Measurements from ENCODE around the gene FAM236B. TPM values are rescaled to one million over a fixed set of nuclear protein-coding genes. Genes with fewer than 3 reads are reported as not detected.
"Not testable (repeated sequence)": the region's sequence is repeated elsewhere in the genome, so short reads cannot be mapped to it uniquely, and the experiment has no call there.

Gene FAM236B
- not detected in 2 replicates for total RNA-seq
- polyA plus RNA-seq (2012): not detected

DNA sequence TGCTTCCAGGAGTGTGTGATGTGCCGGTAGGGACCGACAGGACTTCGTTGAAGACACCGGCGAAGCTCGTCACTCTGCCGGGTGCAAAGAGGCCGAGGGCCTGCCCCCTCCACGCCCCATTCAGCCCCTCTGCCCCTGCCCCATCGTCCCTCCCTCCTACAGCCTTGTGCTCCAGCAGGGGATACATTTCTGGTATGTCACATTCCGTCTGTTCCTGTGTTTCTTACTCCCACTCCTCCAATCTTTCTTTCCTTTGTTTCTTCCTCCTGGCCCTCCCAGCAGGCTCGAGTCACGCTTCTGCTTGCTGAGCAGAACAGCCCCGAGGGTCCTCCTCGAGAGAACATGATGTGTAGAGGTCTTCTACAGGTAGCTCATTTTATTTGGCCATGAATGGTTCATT lies at the start of gene FAM236B:
Gene FAM236B (minus strand): TSS at position 101 of the 400 bp plus-strand sequence. CDS start 100 bp downstream, at position 1.
- DNase-seq (ENCODE audit: low read depth): not testable (repeated sequence)

DNA sequence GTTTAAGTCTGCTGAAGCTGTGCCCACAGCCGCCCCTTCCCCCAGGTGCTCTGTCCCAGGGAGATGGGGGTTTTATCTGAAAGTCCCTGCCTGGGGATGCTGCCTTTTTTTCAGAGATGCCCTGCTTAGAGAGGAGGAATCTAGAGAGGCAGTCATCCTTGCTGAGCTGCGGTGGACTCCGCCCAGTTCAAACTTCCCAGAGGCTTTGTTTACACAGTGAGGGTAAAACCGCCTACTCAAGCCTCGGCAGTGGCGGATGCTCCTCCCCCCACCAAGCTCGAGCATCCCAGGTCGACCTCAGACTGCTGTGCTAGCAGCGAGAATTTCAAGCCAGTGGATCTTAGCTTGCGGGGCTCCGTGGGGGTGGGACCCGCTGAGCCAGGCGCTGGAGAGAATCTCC lies 48.2 kb upstream of the FAM236B start:
- DNase-seq (ENCODE audit: low read depth): not testable (repeated sequence)

DNA sequence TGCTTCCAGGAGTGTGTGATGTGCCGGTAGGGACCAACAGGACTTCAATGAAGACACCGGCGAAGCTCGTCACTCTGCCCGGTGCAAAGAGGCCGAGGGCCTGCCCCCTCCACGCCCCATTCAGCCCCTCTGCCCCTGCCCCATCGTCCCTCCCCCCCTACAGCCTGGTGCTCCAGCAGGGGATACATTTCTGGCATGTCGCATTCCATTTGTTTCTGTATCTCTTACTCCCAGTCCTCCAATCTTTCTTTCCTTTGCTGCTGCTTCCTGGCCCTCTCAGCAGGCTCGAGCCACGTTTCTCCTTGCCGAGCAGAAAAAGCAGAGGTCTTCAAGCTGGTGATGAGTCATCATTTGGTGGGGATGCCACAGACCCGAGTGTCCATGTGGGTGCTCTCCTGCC lies 25.6 kb upstream of the FAM236B start, which contains the start of gene FAM236D:
Gene FAM236D (minus strand): TSS at position 101 of the 400 bp plus-strand sequence. CDS start 100 bp downstream, at position 1.
- DNase-seq (ENCODE audit: low read depth): not testable (repeated sequence)

DNA sequence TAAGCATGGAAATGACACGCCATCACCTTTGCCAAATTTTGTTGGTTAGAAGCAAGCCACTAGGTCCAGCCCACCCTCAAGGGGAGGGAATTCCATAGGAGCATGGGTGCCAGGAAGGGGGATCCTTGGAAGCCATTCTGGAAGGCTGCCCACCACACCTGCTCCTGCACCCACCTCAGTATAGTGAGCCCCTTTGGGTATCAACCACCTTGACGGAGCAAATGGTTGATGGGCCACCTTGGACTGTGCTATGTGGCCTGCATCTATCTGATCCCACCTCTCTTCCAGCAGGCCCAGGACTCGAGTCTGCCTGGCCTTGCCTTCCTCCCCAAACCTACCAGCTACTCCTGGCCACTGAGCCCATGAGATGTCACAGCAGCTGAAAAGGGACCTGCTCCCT lies 7.9 kb upstream of the FAM236B start:
- DNase-seq (ENCODE audit: low read depth): not testable (repeated sequence)

DNA sequence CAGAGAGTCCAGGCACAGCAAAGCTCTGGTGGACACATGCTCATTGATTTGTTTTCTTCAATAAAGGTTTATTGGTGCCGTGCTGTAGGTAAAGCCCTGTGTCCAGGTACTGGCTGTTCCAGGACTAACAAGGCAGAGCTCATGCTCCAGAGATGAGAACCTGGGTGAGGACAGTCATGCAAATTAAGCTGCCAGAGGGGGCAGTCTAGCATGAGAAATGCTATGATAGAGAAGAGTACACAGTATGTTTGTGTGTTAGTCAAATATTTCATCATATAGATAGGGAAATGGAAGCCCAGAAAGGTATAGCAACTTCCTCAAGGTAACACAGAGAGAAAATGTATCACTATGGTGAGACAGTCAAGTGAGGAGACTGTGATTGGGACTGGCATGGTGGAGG lies 5.7 kb upstream of the FAM236B start:
- DNase-seq (ENCODE audit: low read depth): not testable (repeated sequence)

DNA sequence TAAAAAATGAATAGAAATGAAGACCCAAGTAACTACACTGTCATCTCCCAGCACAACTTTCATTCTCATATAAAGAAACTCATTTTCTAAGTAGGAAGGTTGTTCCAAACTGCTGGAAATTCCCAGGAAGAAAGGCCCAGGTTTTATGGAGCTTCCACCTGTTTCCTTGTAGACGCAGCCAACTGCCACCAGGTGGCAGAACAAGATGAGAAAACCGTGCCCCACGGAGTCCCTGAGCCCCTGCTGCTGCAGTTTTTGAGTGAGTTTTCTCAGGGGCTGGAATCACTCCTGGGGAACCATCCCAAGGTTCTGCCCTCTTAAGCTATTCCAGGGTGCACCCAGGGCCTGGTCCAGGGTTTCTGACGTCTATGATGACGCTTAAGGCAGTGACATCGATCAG lies 1.5 kb upstream of the FAM236B start:
- not testable (repeated sequence) for DNase-seq (ENCODE audit: low read depth)

DNA sequence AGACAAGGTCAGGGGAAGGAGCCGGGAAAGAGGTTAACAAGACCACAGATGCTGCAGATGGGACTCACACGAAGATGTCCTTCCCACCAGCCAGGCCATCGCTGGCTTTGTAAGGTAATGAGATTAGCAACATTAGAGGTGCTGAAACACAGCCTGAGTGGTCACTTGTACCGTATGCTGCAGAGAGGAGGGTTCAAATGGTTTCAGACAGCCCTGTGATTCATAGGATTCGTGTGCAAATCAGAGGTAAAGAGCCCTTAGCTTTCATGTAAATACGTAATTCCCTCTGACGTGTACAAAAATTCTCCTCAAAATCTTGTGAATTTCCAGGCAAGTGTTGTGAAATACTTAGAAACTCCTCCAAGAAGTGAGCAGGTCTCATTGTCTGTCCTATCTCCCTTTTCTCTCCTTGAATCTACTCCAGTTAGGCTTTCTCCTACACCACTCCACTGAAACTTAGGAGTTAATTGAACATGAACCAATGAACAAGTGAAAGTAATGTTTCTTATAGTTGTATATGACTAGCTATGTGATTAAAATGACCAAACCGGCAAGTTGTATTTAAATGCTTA lies 991 bp upstream of the FAM236B start:
- not testable (repeated sequence) for DNase-seq (ENCODE audit: low read depth)

DNA sequence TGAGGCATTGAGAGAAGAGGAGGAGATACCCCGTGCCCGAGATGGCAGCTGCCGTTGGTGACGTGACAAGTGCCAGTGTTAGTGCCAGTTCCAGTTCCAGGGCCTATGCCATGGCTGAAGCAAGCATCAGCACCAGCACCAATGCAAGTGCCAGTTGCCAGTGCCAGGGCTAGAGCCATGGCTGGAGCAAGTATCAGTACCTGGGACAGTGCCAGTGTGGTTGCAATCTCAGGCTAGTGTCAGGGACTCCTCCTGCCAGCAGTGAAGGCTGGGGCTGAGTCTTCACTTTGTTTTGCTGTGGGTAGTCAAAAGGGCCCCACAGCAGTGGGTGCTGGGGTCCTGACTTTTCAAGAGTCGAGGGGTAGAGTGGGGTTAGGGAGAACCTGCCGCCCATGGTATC lies 4.3 kb downstream of the FAM236B start:
- not testable (repeated sequence) for DNase-seq (ENCODE audit: low read depth)

DNA sequence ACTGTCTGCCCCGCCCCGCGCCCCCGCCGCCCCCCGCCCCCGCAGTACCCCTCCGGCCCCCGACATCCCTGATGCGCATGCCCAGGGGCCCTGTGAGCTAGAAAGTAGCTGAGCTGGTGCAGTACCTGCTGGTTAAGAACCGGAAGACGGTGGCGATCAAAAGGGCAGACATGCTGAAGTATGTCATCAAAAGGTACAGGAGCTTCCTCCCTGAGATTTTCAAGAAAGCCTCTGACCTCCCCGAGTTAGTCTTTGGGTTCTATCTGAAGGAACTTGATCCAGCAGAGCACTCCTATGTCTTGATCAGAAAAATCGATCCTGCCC lies 5.0 kb downstream of the FAM236B start:
- DNase-seq (ENCODE audit: low read depth): not testable (repeated sequence)

DNA sequence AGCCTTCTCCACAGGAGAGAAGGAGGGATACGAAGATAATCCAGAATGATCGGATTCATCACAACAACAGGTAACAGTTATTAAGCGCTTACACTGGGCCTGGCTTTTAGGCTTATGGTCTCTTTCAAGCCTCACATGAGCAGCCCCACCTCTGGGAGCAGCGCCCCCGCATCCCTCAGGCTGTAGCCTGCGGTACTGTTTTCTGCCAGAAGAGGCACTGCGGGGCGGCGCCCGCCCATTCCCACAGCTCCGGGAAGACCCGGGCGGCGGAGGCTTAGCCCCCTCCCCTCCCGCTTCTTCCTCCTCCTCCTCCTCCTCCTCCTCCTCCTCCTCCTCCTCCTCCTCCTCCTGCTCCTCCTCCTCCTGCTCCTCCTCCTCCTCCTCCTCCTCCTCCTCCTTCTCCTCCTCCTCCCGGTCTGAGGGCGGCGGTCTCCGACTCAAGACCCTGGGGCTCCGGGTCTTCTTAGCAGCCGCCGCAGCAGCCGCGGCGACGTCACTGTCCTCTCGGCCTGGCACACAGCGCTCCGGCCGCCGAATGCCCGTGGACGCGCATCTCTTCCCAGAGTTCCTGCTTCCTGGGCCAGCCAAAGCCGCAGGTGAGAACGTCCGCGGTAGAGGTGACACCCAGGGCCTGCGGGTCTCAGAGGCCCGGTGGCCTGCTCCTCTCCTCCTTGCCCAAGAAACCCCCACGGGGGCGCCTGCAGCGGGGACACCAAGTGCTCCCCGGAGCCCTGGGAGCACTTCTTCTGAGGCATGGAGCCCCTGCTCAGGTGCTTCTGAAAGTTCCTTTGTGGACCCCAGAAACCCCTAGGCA lies 5.6 kb downstream of the FAM236B start, which contains the start of gene DMRTC1B:
Gene DMRTC1B (plus strand): TSS at position 238 of the 814 bp plus-strand sequence. CDS start 68,246 bp downstream, outside the sequence.
- DNase-seq (ENCODE audit: low read depth): not testable (repeated sequence)

DNA sequence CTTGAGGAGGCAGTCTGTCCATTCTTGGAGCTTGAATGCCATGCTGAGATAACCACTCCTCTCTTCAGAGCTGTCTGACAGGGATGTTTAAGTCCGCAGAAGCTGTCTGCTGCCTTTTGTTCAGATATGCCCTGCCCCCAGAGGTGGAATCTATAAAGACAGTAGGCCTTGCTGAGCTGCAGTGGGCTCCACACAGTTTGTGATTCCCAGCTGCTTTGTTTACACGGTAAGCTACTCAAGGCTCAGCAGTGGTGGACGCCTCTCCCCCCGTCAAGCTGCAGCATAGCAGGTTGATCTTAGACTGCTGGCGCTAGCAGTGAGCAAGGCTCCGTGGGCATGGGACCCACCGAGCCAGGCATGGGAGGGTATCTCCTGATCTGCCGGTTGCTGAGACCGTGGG lies 22.0 kb downstream of the FAM236B start:
- DNase-seq (ENCODE audit: low read depth): not testable (repeated sequence)

DNA sequence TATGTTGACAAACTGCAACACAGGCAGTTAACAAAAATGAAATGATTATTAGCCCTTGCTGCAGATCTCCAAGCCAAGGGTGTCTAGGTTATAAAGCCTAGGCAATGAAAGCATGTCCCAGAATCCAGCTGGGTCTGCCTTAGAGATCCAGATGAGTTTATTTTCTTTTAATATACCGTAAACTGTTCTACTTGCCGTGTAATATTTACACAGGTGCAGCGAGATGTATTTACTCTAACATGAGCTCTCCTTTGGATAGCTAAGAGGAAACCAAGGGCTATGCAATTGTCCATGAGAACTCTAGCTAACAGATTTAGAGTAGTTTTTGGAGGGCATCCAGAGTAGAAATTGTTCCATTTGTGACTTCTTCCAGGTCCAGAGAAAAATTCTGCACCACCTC lies 33.9 kb downstream of the FAM236B start:
- not testable (repeated sequence) for DNase-seq (ENCODE audit: low read depth)

DNA sequence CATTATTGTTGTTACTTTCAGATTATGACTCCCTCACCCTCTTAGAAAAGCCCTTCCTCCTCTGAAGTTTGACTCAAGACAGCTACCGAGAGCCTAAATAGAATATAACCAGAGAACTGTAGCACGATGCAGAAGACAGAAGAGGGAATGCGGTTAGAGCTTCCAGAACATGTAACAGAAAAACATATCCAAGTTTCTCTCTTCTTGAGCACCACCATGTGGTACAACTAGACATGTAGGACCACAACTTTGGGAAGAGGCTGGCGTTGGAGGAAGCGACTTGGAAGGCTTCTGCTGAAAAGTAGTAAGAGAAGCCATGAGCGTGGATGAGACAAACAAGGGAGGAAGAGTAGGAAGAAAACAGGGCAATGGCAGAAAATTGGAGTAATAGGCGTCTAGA lies 36.9 kb downstream of the FAM236B start:
- DNase-seq (ENCODE audit: low read depth): not testable (repeated sequence)

DNA sequence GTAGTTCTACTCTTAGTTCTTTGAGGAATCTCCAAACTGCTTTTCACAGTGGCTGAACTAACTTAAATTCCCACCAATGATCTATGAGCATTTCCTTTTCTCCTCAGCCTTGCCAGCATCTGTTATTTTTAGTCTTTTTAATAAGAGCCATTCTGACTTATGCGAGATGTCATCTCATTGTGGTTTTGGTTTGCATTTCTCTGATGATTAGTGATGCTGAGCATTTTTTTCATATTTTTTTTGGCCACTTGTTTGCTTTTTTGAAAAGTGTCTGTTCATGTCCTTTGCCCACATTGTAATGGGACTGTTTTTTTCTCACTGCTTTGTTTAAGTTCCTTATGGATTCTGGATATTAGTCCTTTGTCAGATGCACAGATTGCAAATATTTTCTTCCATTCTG lies 46.9 kb downstream of the FAM236B start:
- DNase-seq (ENCODE audit: low read depth): peak; percentile 39

DNA sequence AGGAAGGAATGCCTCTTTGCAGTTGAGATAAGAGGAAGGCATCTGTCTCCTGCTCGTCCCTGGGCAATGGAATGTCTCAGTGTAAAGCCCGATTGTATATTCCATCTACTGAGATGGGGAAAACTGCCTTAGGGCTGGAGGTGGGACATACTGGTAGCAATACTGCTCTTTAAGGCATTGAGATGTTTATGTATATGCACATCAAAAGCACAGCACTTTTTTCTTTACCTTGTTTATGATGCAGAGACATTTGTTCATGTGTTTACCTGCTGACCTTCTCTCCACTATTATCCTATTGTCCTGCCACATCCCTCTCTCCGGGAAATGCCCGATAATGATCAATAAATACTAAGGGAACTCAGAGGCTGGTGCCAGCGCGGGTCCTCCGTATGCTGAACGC lies 48.8 kb downstream of the FAM236B start:
- DNase-seq (ENCODE audit: low read depth): not testable (repeated sequence)

Other genes starting within 250 kb of the FAM236B start
- 25.0 and 29.6 TPM in 2 replicates for gene HDAC8, start 209.8 kb downstream of the FAM236B start, total RNA-seq
- 11.9 and 12.9 TPM in 2 replicates for gene PHKA1, start 68.4 kb downstream of the FAM236B start, total RNA-seq
- gene DMRTC1B, start 5.8 kb downstream of the FAM236B start, total RNA-seq: not detected in 2 replicates
- not detected in 2 replicates for gene FAM236D, start 25.6 kb upstream of the FAM236B start, total RNA-seq
- not detected in 2 replicates for gene FAM236C, start 130.0 kb upstream of the FAM236B start, total RNA-seq
- not detected in 2 replicates for gene FAM236A, start 155.5 kb upstream of the FAM236B start, total RNA-seq
- not detected in 2 replicates for gene DMRTC1, start 161.2 kb upstream of the FAM236B start, total RNA-seq
- not detected in 2 replicates for gene PABPC1L2B, start 220.3 kb upstream of the FAM236B start, total RNA-seq

Measured in myocyte (in vitro differentiated cells).